Measurements from ENCODE around the gene CZIB. TPM values are rescaled to one million over a fixed set of nuclear protein-coding genes. Genes with fewer than 3 reads are reported as not detected.
A peak's percentile ranks its signal among the peaks of the same experiment; 100 is the strongest.

The CZIB gene
- total and polyA plus RNA-seq, 2 of the 8 experiments (the other 6 are each of a cell fraction or from before 2014, with no cell fraction given), result 46.5 to 48.0 TPM

DNA sequence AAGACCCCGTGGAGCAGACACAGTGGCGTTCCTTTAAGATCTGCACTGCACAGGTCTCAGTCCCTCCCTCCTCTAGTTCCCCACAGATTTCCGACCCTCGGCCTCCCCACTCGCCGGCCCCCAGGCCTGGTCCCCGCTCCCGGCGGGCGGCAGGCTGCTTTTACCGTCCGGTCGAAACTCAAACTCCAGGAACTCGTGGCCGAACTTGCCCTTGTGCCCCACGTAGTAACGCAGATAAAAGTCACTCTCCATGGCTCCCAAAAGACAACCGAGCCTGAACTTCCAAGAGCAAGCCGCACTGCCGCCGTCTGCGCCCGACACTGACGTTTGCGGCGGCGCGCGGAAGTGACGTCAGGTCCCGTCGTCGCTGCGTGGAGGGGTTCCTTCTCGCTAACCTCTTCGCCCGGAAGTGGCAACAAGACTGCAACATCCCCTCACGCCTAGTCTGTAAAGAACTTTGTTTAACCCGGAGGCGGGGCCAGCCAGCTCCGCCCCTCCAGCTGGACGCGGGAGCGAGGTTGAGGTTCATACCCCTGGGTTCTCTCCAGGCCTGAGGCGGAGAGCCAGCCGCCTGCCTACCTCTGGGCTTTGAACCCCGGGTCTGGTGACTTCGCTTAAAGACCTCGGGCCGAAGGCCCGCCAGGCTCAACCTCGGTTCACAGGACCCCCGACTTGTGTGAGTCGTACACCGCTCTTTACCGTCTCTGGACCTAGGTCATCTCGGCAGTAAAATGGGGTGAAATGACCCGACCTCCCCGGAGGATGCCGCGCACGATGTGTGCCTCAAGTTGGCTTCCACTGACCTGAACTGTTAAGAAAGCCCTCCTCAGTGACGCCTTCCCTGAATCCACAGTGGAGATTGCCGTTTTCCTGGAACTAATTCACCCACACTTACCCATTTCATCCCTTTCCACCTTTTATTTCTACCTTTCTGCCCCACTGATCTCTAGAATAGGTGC lies 18.0 kb upstream of the CZIB start, which contains the start of gene MAGOH (continued):
- TF ChIP-seq TAF7 (optimal IDR thresholded peaks at IDR 0.05; ENCODE audit: borderline replicate concordance, low read depth, low read length) (peak; percentile 77), MAFK (IDR thresholded peaks at IDR 0.05; ENCODE audit: low read depth, low read length) (no peak), POLR2A (IDR thresholded peaks at IDR 0.05; ENCODE audit: control extremely low read depth in 1 of 2, low read depth in 2 of 2, low read length in 2 of 2) (peak; percentile 83 to 88), SP2 (IDR thresholded peaks at IDR 0.05; ENCODE audit: low read length) (no peak), EP300 (IDR thresholded peaks at IDR 0.05; ENCODE audit: borderline replicate concordance in 1 of 2, low read depth in 2 of 2, low read length in 2 of 2) (peak in 1 of 2 experiments; percentile 82; a peak in 1 of 3 replicates), RNF2 (IDR thresholded peaks at IDR 0.05; ENCODE audit: borderline replicate concordance, low read depth, low read length, missing control alignments, poor library complexity, severe bottlenecking) (no peak), ASH2L (IDR thresholded peaks at IDR 0.05; ENCODE audit: low read length) (peak; percentile 98), SIRT6 (IDR thresholded peaks at IDR 0.05; ENCODE audit: low read length) (no peak), KDM4A (IDR thresholded peaks at IDR 0.05; ENCODE audit: low read depth, low read length, severe bottlenecking) (peak; percentile 99), BCL11A (IDR thresholded peaks at IDR 0.05; ENCODE audit: low read depth in 2 of 2, low read length in 2 of 2) (no peak)
